Suprapubic skin (tissue), 4 donors: ENCODE data around the gene PDE9A. TPM values are rescaled to one million over a fixed set of nuclear protein-coding genes. Genes with fewer than 3 reads are reported as not detected.

Source experiments
- DNase-seq, 2 donors: peaks; one replicate each; pipeline ENCODE4 v3.0.0-alpha.2; 2019; ENCODE audit warnings: low spot score in 2 of 2
- H3K27ac ChIP-seq: fragments of 200-600 bp; sonication (generic); one replicate; pipeline ENCODE4 v1.5.1; 2019
- H3K27me3 ChIP-seq: fragments of 200-600 bp; sonication (generic); one replicate; pipeline ENCODE4 v1.5.1; 2019
- H3K36me3 ChIP-seq: fragments of 200-600 bp; sonication (generic); one replicate; pipeline ENCODE4 v1.5.1; 2019
- H3K4me1 ChIP-seq: fragments of 200-600 bp; sonication (generic); one replicate; pipeline ENCODE4 v1.5.1; 2019
- H3K4me3 ChIP-seq: fragments of 200-600 bp; sonication (generic); one replicate; pipeline ENCODE4 v1.5.1; 2019; ENCODE audit warnings: mild to moderate bottlenecking
- H3K9me3 ChIP-seq: fragments of 200-600 bp; sonication (generic); one replicate; pipeline ENCODE4 v1.5.1; 2019
- EP300 ChIP-seq: sonication (generic); formaldehyde crosslinking; IDR thresholded peaks from one replicate; pipeline ENCODE4 v1.6.1; 2017; ENCODE audit warnings: antibody characterized with exemption
- POLR2A ChIP-seq, 2 donors: fragments of 450-650 bp; IDR thresholded peaks; one replicate each; pipeline ENCODE4 v1.6.1; 2017; ENCODE audit warnings: antibody characterized with exemption in 2 of 2, mild to moderate bottlenecking in 2 of 2, moderate library complexity in 2 of 2
- POLR2AphosphoS5 ChIP-seq, 3 donors: sonication (generic); formaldehyde crosslinking; IDR thresholded peaks; one replicate each; pipeline ENCODE4 v1.6.1; 2017; ENCODE audit warnings: antibody characterized with exemption in 3 of 3
- WGBS: methylation state at CpG from one replicate; pipeline ENCODE4 v1.1.5; 2018; 5-methylcytosine and 5-hydroxymethylcytosine counted together
- total RNA-seq, 4 donors: library from RNA; depleted of rRNA; stranded (reverse); fragments of >200 nt; gene quantifications; one replicate each; pipeline ENCODE4 v1.1.0, GENCODE V29; 2016
- TF ChIP-seq, protein P1 (sequence below), 2 donors: fragments of 200-600 bp in 1 of 2; fragments of 450-650 bp in 1 of 2; sonication (generic) in 1 of 2; IDR thresholded peaks; one replicate each; pipeline ENCODE4 v1.5.1; 2016 to 2019; ENCODE audit warnings: antibody characterized with exemption in 2 of 2, mild to moderate bottlenecking in 1 of 2, moderate library complexity in 1 of 2

PDE9A gene
- total RNA-seq, 4 donors from 2014 or later: 4.5 to 12.0 (median 7.1) TPM

DNA sequence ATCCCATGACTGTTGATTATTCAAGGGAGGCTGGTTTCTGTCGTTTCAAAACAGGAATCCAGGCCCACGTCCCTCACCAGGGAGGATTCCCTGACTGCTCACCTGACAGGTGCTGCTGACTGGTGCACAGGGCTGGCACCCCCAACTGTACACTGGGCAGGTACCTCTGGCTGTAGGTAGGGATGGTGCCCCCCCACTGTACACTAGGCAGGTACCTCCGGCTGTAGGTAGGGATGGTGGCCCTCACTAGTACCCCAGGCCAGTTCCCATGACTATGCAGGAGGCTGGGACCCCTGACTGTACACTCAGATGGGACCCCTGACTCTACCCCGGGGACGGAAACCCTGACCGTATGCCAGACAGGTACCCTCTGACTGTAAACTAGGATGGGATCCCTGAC lies 33.6 kb upstream of the PDE9A start:
- H3K4me1 ChIP-seq: peaks cover 12% of the 10 kb centered on the region
- H3K4me3 ChIP-seq: no peak overlapping the region
- H3K27ac ChIP-seq: no peak overlapping the region
- 80% methylated on average over 1 of the region's 6 CpGs for WGBS
- peaks cover 51% of the 10 kb centered on the region for H3K27me3 ChIP-seq
- TF ChIP-seq, protein P1, sequence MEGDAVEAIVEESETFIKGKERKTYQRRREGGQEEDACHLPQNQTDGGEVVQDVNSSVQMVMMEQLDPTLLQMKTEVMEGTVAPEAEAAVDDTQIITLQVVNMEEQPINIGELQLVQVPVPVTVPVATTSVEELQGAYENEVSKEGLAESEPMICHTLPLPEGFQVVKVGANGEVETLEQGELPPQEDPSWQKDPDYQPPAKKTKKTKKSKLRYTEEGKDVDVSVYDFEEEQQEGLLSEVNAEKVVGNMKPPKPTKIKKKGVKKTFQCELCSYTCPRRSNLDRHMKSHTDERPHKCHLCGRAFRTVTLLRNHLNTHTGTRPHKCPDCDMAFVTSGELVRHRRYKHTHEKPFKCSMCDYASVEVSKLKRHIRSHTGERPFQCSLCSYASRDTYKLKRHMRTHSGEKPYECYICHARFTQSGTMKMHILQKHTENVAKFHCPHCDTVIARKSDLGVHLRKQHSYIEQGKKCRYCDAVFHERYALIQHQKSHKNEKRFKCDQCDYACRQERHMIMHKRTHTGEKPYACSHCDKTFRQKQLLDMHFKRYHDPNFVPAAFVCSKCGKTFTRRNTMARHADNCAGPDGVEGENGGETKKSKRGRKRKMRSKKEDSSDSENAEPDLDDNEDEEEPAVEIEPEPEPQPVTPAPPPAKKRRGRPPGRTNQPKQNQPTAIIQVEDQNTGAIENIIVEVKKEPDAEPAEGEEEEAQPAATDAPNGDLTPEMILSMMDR (IDR thresholded peaks at IDR 0.05): no peak
- no peak for TF ChIP-seq POLR2AphosphoS5 (IDR thresholded peaks at IDR 0.05)
- TF ChIP-seq POLR2A (IDR thresholded peaks at IDR 0.05): no peak
- no peak for TF ChIP-seq EP300
- no peaks in the 10 kb centered on the region for H3K9me3 ChIP-seq
- no peaks in the 10 kb centered on the region for H3K36me3 ChIP-seq
- peak; percentile 42 to 64 for DNase-seq

DNA sequence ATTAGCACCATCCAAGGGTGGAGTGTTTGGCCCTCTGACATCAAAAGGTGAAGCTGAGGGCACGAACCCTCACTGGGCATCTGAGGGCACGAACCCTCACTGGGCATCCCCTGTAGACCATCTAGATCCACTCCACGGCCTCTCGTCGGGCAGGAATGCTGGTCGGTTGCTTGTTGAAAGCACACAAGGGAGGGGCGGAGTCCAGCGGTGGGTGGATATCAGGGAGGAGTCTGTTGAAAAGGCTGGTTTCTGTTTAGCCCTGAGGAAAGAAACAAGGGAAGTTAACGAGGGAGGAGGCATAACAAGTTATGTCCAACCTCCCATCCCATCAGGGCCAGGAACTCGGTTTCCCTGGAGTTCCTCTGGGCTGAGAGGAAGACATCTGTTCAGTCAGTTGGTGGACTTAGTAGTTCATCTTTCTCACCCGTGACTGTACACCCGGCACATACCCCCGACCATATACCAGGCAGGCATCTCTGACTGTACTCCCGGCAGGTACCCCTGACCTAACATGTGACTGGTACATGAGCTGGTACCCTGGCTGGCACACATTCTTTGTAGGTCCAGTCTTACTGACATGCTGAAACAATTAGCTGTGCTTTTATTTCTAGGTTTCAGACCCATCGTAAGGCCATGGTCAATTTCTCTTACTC lies 32.1 kb upstream of the PDE9A start:
- WGBS: 52% methylated on average over 10 of the region's 15 CpGs
- peak; percentile 58 to 78 for DNase-seq

DNA sequence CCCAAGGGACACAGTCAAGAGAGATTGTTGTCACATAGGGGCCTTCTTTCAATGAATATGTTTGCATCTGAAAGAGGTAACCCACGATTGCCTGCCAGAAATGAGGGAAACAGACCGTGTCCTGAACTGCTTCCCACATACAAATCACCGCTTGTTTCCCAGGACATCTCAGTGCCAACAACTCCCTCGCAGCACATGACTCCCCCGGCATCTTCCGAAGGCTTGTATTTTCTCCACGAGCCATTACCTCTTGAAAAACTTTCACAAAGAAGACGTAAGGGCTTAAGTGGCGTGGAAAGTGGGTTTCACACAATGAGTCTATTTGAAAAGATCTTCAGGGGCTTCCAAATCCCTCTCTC lies 31.6 kb upstream of the PDE9A start:
- H3K4me3 ChIP-seq: no peak overlapping the region
- no peaks in the 10 kb centered on the region for H3K9me3 ChIP-seq
- peaks cover 4% of the 10 kb centered on the region for H3K4me1 ChIP-seq
- no peak overlapping the region for H3K27ac ChIP-seq
- peaks cover 62% of the 10 kb centered on the region for H3K27me3 ChIP-seq
- no peaks in the 10 kb centered on the region for H3K36me3 ChIP-seq
- 67% methylated on average over 9 of the region's 9 CpGs for WGBS
- no peak for TF ChIP-seq EP300
- no peak for TF ChIP-seq POLR2AphosphoS5 (IDR thresholded peaks at IDR 0.05)
- TF ChIP-seq, protein P1 (IDR thresholded peaks at IDR 0.05): no peak
- no peak for TF ChIP-seq POLR2A (IDR thresholded peaks at IDR 0.05)
- peak; percentile 38 to 40 for DNase-seq

More for the DNA sequence above, 32.1 kb upstream of the PDE9A start:
- Histone ChIP-seq H3K4me1 (peaks cover 9% of the 10 kb centered on the region), H3K27ac (no peak overlapping the region), H3K9me3 (no peaks in the 10 kb centered on the region), H3K4me3 (no peak overlapping the region), H3K27me3 (peaks cover 62% of the 10 kb centered on the region), H3K36me3 (no peaks in the 10 kb centered on the region)
- TF ChIP-seq POLR2A (IDR thresholded peaks at IDR 0.05): no peak
- TF ChIP-seq, protein P1 (IDR thresholded peaks at IDR 0.05): no peak
- TF ChIP-seq EP300: no peak
- TF ChIP-seq POLR2AphosphoS5 (IDR thresholded peaks at IDR 0.05): no peak

DNA sequence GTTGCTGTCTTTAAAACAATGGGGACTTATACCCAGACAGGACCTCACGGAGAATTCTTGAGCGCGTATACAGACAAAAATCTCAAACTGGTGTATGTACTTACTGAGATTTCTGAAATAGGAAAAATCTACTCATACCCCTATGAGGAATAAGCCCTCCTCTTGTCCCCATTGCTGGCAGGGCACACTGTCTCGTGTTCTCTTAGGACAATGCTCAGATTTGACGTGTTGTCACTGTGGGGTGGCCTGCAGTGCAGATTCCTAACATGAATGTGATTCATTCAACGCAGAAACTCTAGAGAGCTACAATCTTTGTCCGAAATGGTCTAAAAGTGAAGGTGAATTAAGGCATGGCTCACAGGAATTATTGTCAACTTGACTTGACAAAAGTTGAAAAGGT lies 31.1 kb upstream of the PDE9A start:
- Histone ChIP-seq H3K27ac (no peak overlapping the region), H3K4me1 (no peaks in the 10 kb centered on the region), H3K27me3 (peaks cover 62% of the 10 kb centered on the region), H3K9me3 (no peaks in the 10 kb centered on the region), H3K4me3 (no peak overlapping the region), H3K36me3 (no peaks in the 10 kb centered on the region)
- DNase-seq: peak; percentile 5 to 12
- TF ChIP-seq, protein P1 (IDR thresholded peaks at IDR 0.05): no peak
- TF ChIP-seq EP300 (no peak), POLR2A (IDR thresholded peaks at IDR 0.05) (no peak), POLR2AphosphoS5 (IDR thresholded peaks at IDR 0.05) (no peak)
- WGBS: 89% methylated on average over 7 of the region's 7 CpGs

DNA sequence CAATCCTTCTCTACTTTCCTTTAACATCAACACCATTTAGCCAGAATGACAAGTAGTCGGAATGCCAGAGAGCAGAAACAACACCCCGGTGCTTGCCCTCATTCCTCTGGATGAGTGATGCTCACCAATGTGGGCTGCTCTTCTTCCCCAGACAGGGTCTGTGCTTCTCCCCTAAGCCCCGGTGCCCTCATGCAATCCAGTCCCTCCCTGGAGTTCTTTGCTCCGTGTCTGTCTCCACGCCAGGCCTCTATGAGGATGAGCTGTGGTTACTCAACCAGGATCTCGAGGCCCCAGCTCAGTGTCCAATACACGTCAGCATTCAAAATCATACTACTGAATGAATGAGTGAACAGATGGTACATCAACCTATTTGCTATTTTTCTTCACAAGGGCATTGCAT lies 29.7 kb upstream of the PDE9A start:
- no peaks in the 10 kb centered on the region for H3K36me3 ChIP-seq
- peak; percentile 40 to 46 for DNase-seq
- no peak overlapping the region for H3K27ac ChIP-seq
- TF ChIP-seq, protein P1 (IDR thresholded peaks at IDR 0.05): no peak
- TF ChIP-seq POLR2A (IDR thresholded peaks at IDR 0.05): no peak
- no peak overlapping the region for H3K4me3 ChIP-seq
- H3K27me3 ChIP-seq: peaks cover 48% of the 10 kb centered on the region
- WGBS: 89% methylated on average over 4 of the region's 7 CpGs
- H3K4me1 ChIP-seq: no peaks in the 10 kb centered on the region
- H3K9me3 ChIP-seq: no peaks in the 10 kb centered on the region
